Endothelial cell of umbilical vein (primary cell): ENCODE results near the gene PLXDC1. TPM values are rescaled to one million over a fixed set of nuclear protein-coding genes. Genes with fewer than 3 reads are reported as not detected.

Experiments
- BruUV-seq: library from RNA; stranded (reverse); fragments of 400-500 nt; replicated peaks from 2 replicates; lab custom pipeline; 2021; lab: Mats Ljungman, UMichigan
- CTCF ChIA-PET: fragments of 300-600, 350-600 bp; sonication (Branson Sonifier 250); formaldehyde crosslinking; loops from one replicate; lab custom pipeline; 2021; ENCODE audit warnings: antibody characterized with exemption, inconsistent platforms; lab: Charles Lee
- POLR2A ChIA-PET: fragments of 300-600, 350-600 bp; sonication (Branson Sonifier 250); formaldehyde crosslinking; loops from one replicate; lab custom pipeline; 2021; ENCODE audit warnings: antibody characterized with exemption, inconsistent platforms; lab: Charles Lee
- DNase-seq: peaks from one replicate; pipeline ENCODE4 v3.0.0-alpha.2; 2011; ENCODE audit warnings: low read depth, low spot score
- FAIRE-seq: peaks from 2 replicates; lab custom pipeline; 2011; peaks lifted over from hg19 to GRCh38; lab: Jason Lieb, UNC
- H2AFZ ChIP-seq: 2 replicates; pipeline ENCODE4 v1.6.0; 2012; ENCODE audit warnings: low read depth, low read length, control low read depth, inconsistent platforms
- H3K27ac ChIP-seq: 2 replicates; pipeline ENCODE4 v1.5.1; 2011; ENCODE audit warnings: low read depth, mild to moderate bottlenecking, control low read depth, low read length, moderate library complexity; ENCODE audit not compliant: insufficient read depth
- H3K27me3 ChIP-seq, 2 experiments: 2 replicates each; pipeline versions ENCODE4 v1.6.0 to v1.6.1; 2011; ENCODE audit warnings: low read length in 2 of 2, mixed read lengths in 1 of 2; ENCODE audit not compliant: control insufficient read depth in 2 of 2, insufficient read depth in 2 of 2
- H3K36me3 ChIP-seq, 2 experiments: 2 replicates in 1 of 2; 3 replicates in 1 of 2; pipeline ENCODE4 v1.5.1; 2011; ENCODE audit warnings: low read length in 2 of 2, mild to moderate bottlenecking in 1 of 2, moderate library complexity in 1 of 2; ENCODE audit not compliant: control insufficient read depth in 2 of 2, insufficient read depth in 2 of 2; ENCODE audit errors: extremely low read depth in 1 of 2
- H3K4me1 ChIP-seq: 3 replicates; pipeline ENCODE4 v1.5.1; 2011; ENCODE audit warnings: mild to moderate bottlenecking, low read length; ENCODE audit not compliant: control insufficient read depth, insufficient read depth; ENCODE audit errors: extremely low read depth
- H3K4me2 ChIP-seq: 2 replicates; pipeline ENCODE4 v1.6.1; 2011; ENCODE audit warnings: low read length, control low read depth, mixed read lengths; ENCODE audit not compliant: insufficient read depth
- H3K4me3 ChIP-seq, 3 experiments: fragments of 200-600 bp in 1 of 3; sonication (generic), shearing (Covaris generic) in 1 of 3; replicated peaks in 1 of 3; 2 replicates each; pipeline ENCODE4 v1.5.1; 2011 to 2016; ENCODE audit warnings: control low read depth in 3 of 3, low read length in 3 of 3, mild to moderate bottlenecking in 2 of 3, inconsistent platforms in 1 of 3, low read depth in 1 of 3, moderate library complexity in 1 of 3; ENCODE audit not compliant: insufficient read depth in 1 of 3
- H3K79me2 ChIP-seq: 2 replicates; pipeline ENCODE4 v1.6.0; 2012; ENCODE audit warnings: low read length, inconsistent platforms; ENCODE audit not compliant: control insufficient read depth, insufficient read depth
- H3K9ac ChIP-seq: replicated peaks from 2 replicates; pipeline ENCODE3; 2011; ENCODE audit warnings: low read length, control low read depth; ENCODE audit not compliant: insufficient read depth; ENCODE audit errors: extremely low read depth
- H3K9me1 ChIP-seq: replicated peaks from 3 replicates; pipeline ENCODE4 v1.6.0; 2011; ENCODE audit warnings: mild to moderate bottlenecking, low read length; ENCODE audit not compliant: control insufficient read depth, insufficient read depth; ENCODE audit errors: extremely low read depth
- H3K9me3 ChIP-seq: replicated peaks from 2 replicates; pipeline ENCODE4 v1.5.1; 2012; ENCODE audit warnings: low read length, inconsistent platforms; ENCODE audit not compliant: control insufficient read depth, insufficient read depth
- H4K20me1 ChIP-seq: replicated peaks from 2 replicates; pipeline ENCODE3; 2011; ENCODE audit warnings: mild to moderate bottlenecking, low read length; ENCODE audit not compliant: control insufficient read depth, insufficient read depth; ENCODE audit errors: extremely low read depth
- EZH2 ChIP-seq: IDR thresholded peaks from 2 replicates; pipeline ENCODE4 v1.6.1; 2012; ENCODE audit warnings: borderline replicate concordance, low read depth, mild to moderate bottlenecking, moderate library complexity, low read length, inconsistent platforms; ENCODE audit not compliant: severe bottlenecking
- FOS ChIP-seq: IDR thresholded peaks from 2 replicates; pipeline ENCODE4 v1.6.1; 2011; ENCODE audit warnings: mild to moderate bottlenecking, low read length, moderate library complexity, borderline replicate concordance; ENCODE audit not compliant: insufficient read depth
- GATA2 ChIP-seq: IDR thresholded peaks from 2 replicates; pipeline ENCODE4 v1.7.0; 2011; ENCODE audit warnings: low read depth, mild to moderate bottlenecking, moderate library complexity, mixed read lengths, low read length; ENCODE audit not compliant: insufficient read length, insufficient read depth
- JUN ChIP-seq: IDR thresholded peaks from 2 replicates; pipeline ENCODE4 v1.6.1; 2011; ENCODE audit warnings: borderline replicate concordance, low read depth; ENCODE audit not compliant: insufficient read length, insufficient read depth
- MYC ChIP-seq: IDR thresholded peaks from one replicate; pipeline ENCODE4 v1.6.1; 2011; ENCODE audit warnings: mild to moderate bottlenecking, low read depth, low read length
- POLR2A ChIP-seq: IDR thresholded peaks from 2 replicates; pipeline ENCODE4 v1.6.1; 2012; ENCODE audit warnings: low read depth, mild to moderate bottlenecking, control low read depth, low read length
- POLR2AphosphoS5 ChIP-seq: IDR thresholded peaks from 2 replicates; pipeline ENCODE4 v1.6.1; 2012; ENCODE audit warnings: low read depth, mild to moderate bottlenecking, control low read depth, low read length, moderate library complexity; ENCODE audit not compliant: insufficient read depth
- dilution Hi-C: fragments of 300-500 bp; cut with MboI; formaldehyde crosslinking; loops from one replicate; pipeline ENCODE4 v1.15.0; 2019; ENCODE audit warnings: low sequenced_read_pairs; ENCODE audit not compliant: extremely low pct_ligation_motif_present
- intact Hi-C: fragments of 100-400 bp; cut with micrococcal nuclease; formaldehyde crosslinking; loops from one replicate; pipeline ENCODE4 v1.10.0; 2022
- polyA plus RNA-seq, 4 experiments: library from polyadenylated mRNA; depleted of rRNA in 3 of 4; stranded (reverse) in 3 of 4; unstranded in 1 of 4; fragments of >200 nt; gene quantifications; 2 replicates each; pipeline versions ENCODE4 v1.2.1 to v1.2.3, GENCODE V29; 2011 to 2012; ENCODE audit warnings: missing spikeins in 1 of 4
- total RNA-seq: library from RNA; stranded (reverse); gene quantifications from 2 replicates; pipeline ENCODE4 v1.2.3, GENCODE V29; 2021
- TF ChIP-seq, protein P1 (sequence below): IDR thresholded peaks from 2 replicates; pipeline ENCODE4 v1.6.1; 2011; ENCODE audit not compliant: insufficient read depth, insufficient read length
- TF ChIP-seq, protein P2 (sequence below), 2 donors: IDR thresholded peaks; 1 replicate in 1 of 2; 2 replicates in 1 of 2; pipeline ENCODE4 v1.5.1; 2011; ENCODE audit warnings: low read length in 2 of 2, mild to moderate bottlenecking in 2 of 2, moderate library complexity in 2 of 2, control low read depth in 1 of 2, inconsistent platforms in 1 of 2, low read depth in 1 of 2; ENCODE audit not compliant: insufficient read depth in 1 of 2; ENCODE audit errors: extremely low read depth in 1 of 2

The PLXDC1 gene
- total and polyA plus RNA-seq, 2 donors (not counting 3 experiments of a cell fraction or from before 2014, with no cell fraction given), result 0.03 TPM; not detected in 1

DNA sequence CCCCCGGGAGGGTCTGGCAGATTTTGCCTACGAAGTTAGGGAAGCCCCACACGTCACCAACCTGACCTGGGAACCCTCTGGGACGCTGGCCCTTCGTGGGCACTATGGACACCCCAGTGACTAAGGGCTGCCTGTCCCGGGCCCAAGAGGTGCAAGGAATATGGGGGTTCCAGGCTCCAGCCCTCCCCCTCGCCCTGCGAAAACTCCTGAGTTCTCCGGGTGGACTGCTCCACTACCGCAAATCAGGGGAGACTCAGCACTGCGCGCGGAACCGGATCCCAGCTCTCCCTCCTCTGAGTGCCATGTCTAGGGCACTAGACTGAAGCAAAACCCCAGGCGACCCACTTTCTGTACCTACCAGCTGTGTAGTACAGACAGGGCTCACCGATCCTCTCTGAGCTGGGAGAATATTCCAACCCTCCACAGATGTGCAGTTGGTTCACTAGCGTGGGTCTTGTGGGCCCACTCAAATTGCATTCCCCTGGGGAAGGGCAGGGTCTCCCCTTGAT is 14.5 kb upstream of the PLXDC1 start, which contains the start of gene ARL5C:
TSS of gene ARL5C (minus strand) at position 321 of the 509 bp plus-strand sequence. CDS start 401 bp downstream, outside the sequence.
- H3K36me3 ChIP-seq, result no peaks in the 10 kb centered on the region
- dilution Hi-C loops, result no loop called here
- no peak for FAIRE-seq
- H3K4me3 ChIP-seq, result peak within 1 kb of the TSS; percentile 2 to 54 (median 36)
- CTCF ChIA-PET, result interaction anchor here (0.5 to 6.0 kb wide), 5 partner anchors 9 to 183 kb away, joined by 3 to 121 read pairs (median 39); partner anchors contain the start of gene PLXDC1
- peak within 1 kb of the TSS; percentile 0 for H3K9ac ChIP-seq
- peaks cover 5% of the 10 kb centered on the region for H3K4me1 ChIP-seq
- DNase-seq, result no peak
- H2AFZ ChIP-seq, result peak within 1 kb of the TSS; percentile 96
- H3K27ac ChIP-seq, result no peak within 1 kb of the TSS
- POLR2A ChIA-PET, result interaction anchor here (0.6 kb wide), 1 partner anchor 186 kb away, joined by 3 read pairs; no protein-coding TSS in a partner anchor
- BruUV-seq, result no TSS peak
- H3K9me1 ChIP-seq, result no peaks in the 10 kb centered on the region
- no peak for TF ChIP-seq EZH2
- TF ChIP-seq POLR2A, result no peak
- no peak for TF ChIP-seq POLR2AphosphoS5
- TF ChIP-seq, protein P1, sequence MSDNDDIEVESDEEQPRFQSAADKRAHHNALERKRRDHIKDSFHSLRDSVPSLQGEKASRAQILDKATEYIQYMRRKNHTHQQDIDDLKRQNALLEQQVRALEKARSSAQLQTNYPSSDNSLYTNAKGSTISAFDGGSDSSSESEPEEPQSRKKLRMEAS, result no peak
- TF ChIP-seq JUN, result no peak
- TF ChIP-seq FOS, result no peak
- TF ChIP-seq, protein P2, sequence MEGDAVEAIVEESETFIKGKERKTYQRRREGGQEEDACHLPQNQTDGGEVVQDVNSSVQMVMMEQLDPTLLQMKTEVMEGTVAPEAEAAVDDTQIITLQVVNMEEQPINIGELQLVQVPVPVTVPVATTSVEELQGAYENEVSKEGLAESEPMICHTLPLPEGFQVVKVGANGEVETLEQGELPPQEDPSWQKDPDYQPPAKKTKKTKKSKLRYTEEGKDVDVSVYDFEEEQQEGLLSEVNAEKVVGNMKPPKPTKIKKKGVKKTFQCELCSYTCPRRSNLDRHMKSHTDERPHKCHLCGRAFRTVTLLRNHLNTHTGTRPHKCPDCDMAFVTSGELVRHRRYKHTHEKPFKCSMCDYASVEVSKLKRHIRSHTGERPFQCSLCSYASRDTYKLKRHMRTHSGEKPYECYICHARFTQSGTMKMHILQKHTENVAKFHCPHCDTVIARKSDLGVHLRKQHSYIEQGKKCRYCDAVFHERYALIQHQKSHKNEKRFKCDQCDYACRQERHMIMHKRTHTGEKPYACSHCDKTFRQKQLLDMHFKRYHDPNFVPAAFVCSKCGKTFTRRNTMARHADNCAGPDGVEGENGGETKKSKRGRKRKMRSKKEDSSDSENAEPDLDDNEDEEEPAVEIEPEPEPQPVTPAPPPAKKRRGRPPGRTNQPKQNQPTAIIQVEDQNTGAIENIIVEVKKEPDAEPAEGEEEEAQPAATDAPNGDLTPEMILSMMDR (IDR thresholded peaks at IDR 0.05; ENCODE audit: extremely low read depth in 1 of 2, insufficient read depth in 1 of 2, low read depth in 1 of 2, low read length in 2 of 2), result no peak
- TF ChIP-seq GATA2, result no peak
- no peak for TF ChIP-seq MYC
- H3K4me2 ChIP-seq, result peak within 1 kb of the TSS; percentile 74
- no peaks in the 10 kb centered on the region for H3K79me2 ChIP-seq
- H3K27me3 ChIP-seq, result peaks cover 27 to 28% of the 10 kb centered on the region in 2 experiments
- H4K20me1 ChIP-seq, result no peaks in the 10 kb centered on the region
- H3K9me3 ChIP-seq, result no peaks in the 10 kb centered on the region
- intact Hi-C loops, result loop anchor here (2.0 kb wide), 1 partner anchor 67 kb away; no protein-coding TSS in a partner anchor
